GM10266 (cell line): ENCODE results near the gene XRN1.

Experiments used
- DNase-seq: peaks from one replicate; pipeline ENCODE4 v3.0.0; 2012; ENCODE audit errors: extremely low spot score
- TF ChIP-seq, protein P1 (sequence below): IDR thresholded peaks from 2 replicates; pipeline ENCODE4 v1.5.1; 2012; ENCODE audit warnings: mild to moderate bottlenecking, low read depth; ENCODE audit not compliant: control insufficient read depth, insufficient read depth; ENCODE audit errors: missing control alignments

The XRN1 gene

GRCh38 chr3:142268426-142268825, 179.4 kb downstream of the XRN1 start:
- DNase-seq, result no peak
- TF ChIP-seq, protein P1, sequence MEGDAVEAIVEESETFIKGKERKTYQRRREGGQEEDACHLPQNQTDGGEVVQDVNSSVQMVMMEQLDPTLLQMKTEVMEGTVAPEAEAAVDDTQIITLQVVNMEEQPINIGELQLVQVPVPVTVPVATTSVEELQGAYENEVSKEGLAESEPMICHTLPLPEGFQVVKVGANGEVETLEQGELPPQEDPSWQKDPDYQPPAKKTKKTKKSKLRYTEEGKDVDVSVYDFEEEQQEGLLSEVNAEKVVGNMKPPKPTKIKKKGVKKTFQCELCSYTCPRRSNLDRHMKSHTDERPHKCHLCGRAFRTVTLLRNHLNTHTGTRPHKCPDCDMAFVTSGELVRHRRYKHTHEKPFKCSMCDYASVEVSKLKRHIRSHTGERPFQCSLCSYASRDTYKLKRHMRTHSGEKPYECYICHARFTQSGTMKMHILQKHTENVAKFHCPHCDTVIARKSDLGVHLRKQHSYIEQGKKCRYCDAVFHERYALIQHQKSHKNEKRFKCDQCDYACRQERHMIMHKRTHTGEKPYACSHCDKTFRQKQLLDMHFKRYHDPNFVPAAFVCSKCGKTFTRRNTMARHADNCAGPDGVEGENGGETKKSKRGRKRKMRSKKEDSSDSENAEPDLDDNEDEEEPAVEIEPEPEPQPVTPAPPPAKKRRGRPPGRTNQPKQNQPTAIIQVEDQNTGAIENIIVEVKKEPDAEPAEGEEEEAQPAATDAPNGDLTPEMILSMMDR, result no peak

GRCh38 chr3:142267269-142267668, 180.6 kb downstream of the XRN1 start:
- no peak for DNase-seq
- TF ChIP-seq, protein P1, result no peak

GRCh38 chr3:142263112-142263511, 184.7 kb downstream of the XRN1 start:
- no peak for DNase-seq
- TF ChIP-seq, protein P1, result no peak

DNA sequence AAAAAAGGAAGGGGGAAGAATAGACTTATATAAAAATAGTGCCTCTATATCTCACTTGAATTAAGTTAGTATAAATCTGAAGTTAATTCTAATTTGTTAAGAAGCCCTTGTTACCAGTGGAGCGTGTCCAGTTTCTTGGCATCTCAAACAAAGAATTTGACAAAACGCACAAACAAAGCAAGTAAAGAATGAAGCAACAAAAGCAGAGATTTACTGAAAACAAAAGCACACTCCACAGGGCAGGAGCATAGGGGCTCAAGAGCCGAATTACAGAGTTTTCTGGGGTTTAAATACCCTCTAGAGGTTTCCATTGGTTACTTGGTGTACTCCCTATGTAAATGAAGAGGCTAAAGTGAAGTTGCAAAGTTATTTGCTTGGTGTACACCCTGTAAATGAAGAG, 188.5 kb downstream of the XRN1 start:
- TF ChIP-seq, protein P1, result no peak
- no peak for DNase-seq

DNA sequence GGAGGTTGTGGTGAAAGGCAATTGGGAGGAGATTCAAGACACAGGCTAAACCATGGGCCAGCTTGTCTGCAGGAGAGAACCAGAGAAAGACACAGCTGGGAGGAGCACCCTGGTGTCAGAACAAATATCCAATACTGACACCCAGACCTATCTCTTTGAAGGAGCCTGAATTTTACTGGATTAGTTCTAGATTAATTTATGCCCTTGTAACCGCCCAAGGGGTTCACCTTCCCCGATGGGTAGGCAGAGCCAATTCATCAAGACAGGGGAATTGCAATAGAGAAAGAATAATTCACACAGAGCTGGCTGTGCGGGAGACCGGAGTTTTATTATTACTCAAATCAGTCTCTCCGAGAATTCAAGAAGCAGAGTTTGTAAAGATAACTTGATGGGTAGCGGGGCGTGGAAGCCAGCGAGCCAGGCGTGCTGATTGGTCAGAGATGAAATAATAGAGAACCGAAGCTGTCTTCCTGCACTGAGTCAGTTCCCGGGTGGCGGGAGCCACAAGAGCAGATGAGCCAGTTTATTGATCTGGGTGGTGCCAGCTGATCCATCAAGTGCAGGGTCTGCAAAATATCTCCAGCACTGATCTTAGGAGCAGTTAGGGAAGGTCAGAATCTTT, 191.0 kb downstream of the XRN1 start:
- TF ChIP-seq, protein P1, result no peak
- no peak for DNase-seq
